Sigmoid colon (tissue), 3 donors: ENCODE data around the gene DNAH11.

ENCODE experiments used
- CTCF ChIP-seq, 4 experiments: fragments of 450-650 bp in 3 of 4; fragments of 200-600 bp in 1 of 4; IDR thresholded peaks; one replicate each; pipeline ENCODE4 v1.5.1; 2016 to 2019; ENCODE audit warnings: antibody characterized with exemption in 4 of 4, mild to moderate bottlenecking in 3 of 4, moderate library complexity in 2 of 4
- POLR2A ChIP-seq, 2 donors: fragments of 450-650 bp; IDR thresholded peaks; one replicate each; pipeline ENCODE4 v1.6.1; 2016; ENCODE audit warnings: antibody characterized with exemption in 2 of 2, mild to moderate bottlenecking in 2 of 2, moderate library complexity in 2 of 2

GRCh38 chr7:21887353-21887752 lies 344.5 kb downstream of the DNAH11 start:
- no peak for TF ChIP-seq POLR2A (IDR thresholded peaks at IDR 0.05)
- no peak for TF ChIP-seq CTCF (IDR thresholded peaks at IDR 0.05)
